NCI-H2081 (cell line): ENCODE data around the gene XIAP.

ENCODE experiments used
- DNase-seq, 2 experiments: peaks; one replicate each; lab custom pipeline; 2025; lab: John Stamatoyannopoulos, UW

Gene XIAP

GRCh38 chrX:123960956-123961267 lies 101.1 kb downstream of the XIAP start:
- DNase-seq, result peak in 1 of 2 experiments; percentile 50

- DNase-seq, result peak; percentile 92 to 96
These were observed 101.6 kb downstream of the XIAP start, which contains the start of gene STAG2 for GRCh38 chrX:123961268-123962005. Gene STAG2, plus strand, starts transcription at chrX:123961706. Its CDS starts 60,922 bp downstream, at chrX:124022628.

GRCh38 chrX:123962006-123962467 lies 102.2 kb downstream of the XIAP start:
- DNase-seq, result no peak

- peak; percentile 92 to 97 for DNase-seq
These were observed 103.0 kb downstream of the XIAP start for GRCh38 chrX:123962794-123963373.
